K562 (cell line): Measurements from ENCODE around the gene FLII. TPM values are rescaled to one million over a fixed set of nuclear protein-coding genes. Genes with fewer than 3 reads are reported as not detected.

ENCODE experiments used
- GABPB2 ChIP-seq: fragments of 250-450 bp; sonication (Bioruptor Pico); conservative IDR thresholded peaks from 2 replicates; pipeline ENCODE4 v1.5.1; 2021; ENCODE audit warnings: mild to moderate bottlenecking
- HDAC1 ChIP-seq, 2 experiments: fragments of 450-650 bp; IDR thresholded peaks; 2 replicates each; pipeline ENCODE4 v1.6.1; 2016 to 2017; ENCODE audit warnings: inconsistent platforms in 1 of 2, mild to moderate bottlenecking in 1 of 2, moderate library complexity in 1 of 2
- MAZ ChIP-seq, 2 experiments: fragments of 450-650 bp in 1 of 2; sonication (generic) in 1 of 2; formaldehyde crosslinking; IDR thresholded peaks in 1 of 2; conservative IDR thresholded peaks in 1 of 2; 2 replicates each; pipeline versions ENCODE4 v1.4.0 to v1.5.0; 2020; ENCODE audit warnings: mild to moderate bottlenecking in 1 of 2, missing genetic modification reagents in 1 of 2
- MBD2 ChIP-seq: sonication (generic); IDR thresholded peaks from 2 replicates; pipeline ENCODE4 v1.6.1; 2016; ENCODE audit warnings: low read depth, borderline replicate concordance
- MGA ChIP-seq: fragments of 450-650 bp; IDR thresholded peaks from 2 replicates; pipeline ENCODE4 v1.6.1; 2016; ENCODE audit warnings: mild to moderate bottlenecking, moderate library complexity
- MYC ChIP-seq, 2 experiments: fragments of 250-450 bp in 1 of 2; sonication (Bioruptor Pico) in 1 of 2; IDR thresholded peaks; 2 replicates each; pipeline versions ENCODE4 v1.5.1 to v1.6.1; 2012 to 2021; ENCODE audit warnings: low read depth in 2 of 2, borderline replicate concordance in 1 of 2, improper control_type of control experiment in 1 of 2, low read length in 1 of 2, mild to moderate bottlenecking in 1 of 2, moderate library complexity in 1 of 2
- NUFIP1 ChIP-seq: fragments of 450-650 bp; IDR thresholded peaks from 2 replicates; pipeline ENCODE4 v1.6.1; 2018; ENCODE audit not compliant: partially characterized antibody
- TEAD1 ChIP-seq, 2 experiments: fragments of 450-650 bp in 1 of 2; sonication (generic) in 1 of 2; formaldehyde crosslinking; IDR thresholded peaks; 2 replicates each; pipeline versions ENCODE4 v1.4.0 to v1.8.0; 2020 to 2022; ENCODE audit warnings: mild to moderate bottlenecking in 2 of 2, missing genetic modification reagents in 1 of 2
- UBTF ChIP-seq, 2 experiments: IDR thresholded peaks; 2 replicates each; pipeline ENCODE4 v1.6.1; 2012; ENCODE audit warnings: improper control_type of control experiment in 2 of 2, low read depth in 2 of 2, low read length in 2 of 2, borderline replicate concordance in 1 of 2
- ZNF740 ChIP-seq, 3 experiments: fragments of 200-800 bp in 1 of 3; sonication (Bioruptor generic) in 1 of 3; sonication (generic) in 1 of 3; formaldehyde crosslinking in 1 of 3; IDR thresholded peaks; 2 replicates each; pipeline versions ENCODE4 v1.6.1 to v1.8.0; 2016 to 2022; ENCODE audit warnings: mild to moderate bottlenecking in 2 of 3, missing compliant biosample characterization in 2 of 3, missing genetic modification characterization in 2 of 3, missing genetic modification reagents in 1 of 3
- polyA plus RNA-seq, 8 experiments: library from polyadenylated mRNA; depleted of rRNA in 4 of 8; stranded (reverse) in 5 of 8; unstranded in 3 of 8; fragments of >200 nt; fragmentation: Nextera tagmentation in 2 of 8; fragmentation: Illumina TruSeq in 1 of 8; extraction: Ambion mirVana in 2 of 8; extraction: Trizol in 1 of 8; gene quantifications; 2 replicates each; pipeline versions ENCODE4 v1.2.1 to v1.2.3, GENCODE V29; 2011 to 2014; ENCODE audit warnings: inconsistent platforms in 1 of 8, missing spikeins in 1 of 8
- total RNA-seq, 7 experiments: library from RNA; depleted of rRNA in 6 of 7; stranded (reverse); fragments of >200 nt in 6 of 7; fragmentation: Illumina TruSeq in 2 of 7; extraction: Trizol in 2 of 7; gene quantifications; 2 replicates each; pipeline versions ENCODE4 v1.2.1 to v1.2.3, GENCODE V29; 2011 to 2021; ENCODE audit warnings: low replicate concordance in 1 of 7

FLII gene
- total and polyA plus RNA-seq, 9 of the 15 experiments (the other 6 are each of a cell fraction or from before 2014, with no cell fraction given), result 11.7 to 126 (median 82.5) TPM

- TF ChIP-seq UBTF (IDR thresholded peaks at IDR 0.05; ENCODE audit: borderline replicate concordance in 1 of 2, low read depth in 2 of 2, low read length in 2 of 2), result no peak
- TF ChIP-seq NUFIP1, result no peak
- peak in 1 of 2 experiments; percentile 52; a peak in 2 of 4 replicates for TF ChIP-seq MAZ (CRISPR knock-in tag; conservative IDR thresholded peaks at IDR 0.05 in 1 of 2, IDR thresholded peaks at IDR 0.05 in 1 of 2)
- no peak for TF ChIP-seq TEAD1 (CRISPR knock-in tag; IDR thresholded peaks at IDR 0.05)
- peak in 1 of 2 experiments; percentile 48; a peak in 1 of 4 replicates for TF ChIP-seq HDAC1 (IDR thresholded peaks at IDR 0.05)
- TF ChIP-seq MGA, result peak; percentile 62
- no peak for TF ChIP-seq ZNF740 (CRISPR knock-in tag; IDR thresholded peaks at IDR 0.05)
- TF ChIP-seq ZNF740 (tag; IDR thresholded peaks at IDR 0.05), result peak in 1 of 2 experiments; percentile 59; a peak in 1 of 4 replicates
- no peak for TF ChIP-seq GABPB2 (CRISPR knock-in tag)
- TF ChIP-seq MBD2, result no peak
- TF ChIP-seq MYC (IDR thresholded peaks at IDR 0.05; ENCODE audit: low read depth, low read length), result peak; percentile 49
- no peak for TF ChIP-seq MYC (CRISPR knock-in tag; IDR thresholded peaks at IDR 0.05; ENCODE audit: borderline replicate concordance, low read depth)
Observed at GRCh38 chr17:18246880-18247612, 11.5 kb downstream of the FLII start (continued).
